ENCODE data around the gene SDC4.

DNA sequence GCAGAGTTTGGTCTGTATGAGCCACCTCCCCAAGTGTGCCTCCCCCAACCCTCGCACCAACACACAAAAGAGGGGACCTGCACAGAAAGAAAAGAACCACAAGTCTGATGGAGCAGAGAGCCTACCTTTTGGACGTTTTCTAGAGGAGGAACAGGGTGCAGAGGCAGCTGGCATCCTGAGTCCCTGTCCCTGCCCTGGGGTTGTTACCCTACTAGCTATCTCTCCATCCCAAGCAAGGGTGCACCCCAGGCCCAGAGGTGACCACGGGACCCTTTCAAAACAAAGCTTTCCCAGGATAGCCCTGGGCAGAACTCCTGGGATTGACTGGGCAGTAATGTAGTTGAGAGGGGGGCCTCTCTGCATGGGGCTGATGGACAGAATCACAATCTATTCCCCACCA is 30.4 kb downstream of the SDC4 start:
- TF ChIP-seq, protein P1, sequence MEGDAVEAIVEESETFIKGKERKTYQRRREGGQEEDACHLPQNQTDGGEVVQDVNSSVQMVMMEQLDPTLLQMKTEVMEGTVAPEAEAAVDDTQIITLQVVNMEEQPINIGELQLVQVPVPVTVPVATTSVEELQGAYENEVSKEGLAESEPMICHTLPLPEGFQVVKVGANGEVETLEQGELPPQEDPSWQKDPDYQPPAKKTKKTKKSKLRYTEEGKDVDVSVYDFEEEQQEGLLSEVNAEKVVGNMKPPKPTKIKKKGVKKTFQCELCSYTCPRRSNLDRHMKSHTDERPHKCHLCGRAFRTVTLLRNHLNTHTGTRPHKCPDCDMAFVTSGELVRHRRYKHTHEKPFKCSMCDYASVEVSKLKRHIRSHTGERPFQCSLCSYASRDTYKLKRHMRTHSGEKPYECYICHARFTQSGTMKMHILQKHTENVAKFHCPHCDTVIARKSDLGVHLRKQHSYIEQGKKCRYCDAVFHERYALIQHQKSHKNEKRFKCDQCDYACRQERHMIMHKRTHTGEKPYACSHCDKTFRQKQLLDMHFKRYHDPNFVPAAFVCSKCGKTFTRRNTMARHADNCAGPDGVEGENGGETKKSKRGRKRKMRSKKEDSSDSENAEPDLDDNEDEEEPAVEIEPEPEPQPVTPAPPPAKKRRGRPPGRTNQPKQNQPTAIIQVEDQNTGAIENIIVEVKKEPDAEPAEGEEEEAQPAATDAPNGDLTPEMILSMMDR (IDR thresholded peaks at IDR 0.05 in 4 of 5, conservative IDR thresholded peaks at IDR 0.05 in 1 of 5) = no peak
- TF ChIP-seq POLR2A (IDR thresholded peaks at IDR 0.05) = no peak
